Measurements from ENCODE around the gene ZNF33B.
A peak's percentile ranks its signal among the peaks of the same experiment; 100 is the strongest.

Gene ZNF33B

GRCh38 chr10:42645516-42645915 lies 7.1 kb upstream of the ZNF33B start:
- no peaks in the 10 kb centered on the region for H3K4me1 ChIP-seq (ENCODE audit: insufficient read depth, low read length)
- H3K9me3 ChIP-seq (ENCODE audit: insufficient read depth, low read depth, low read length) = peaks cover 7% of the 10 kb centered on the region; the same call in 1 of the 2 replicates
- H3K36me3 ChIP-seq (ENCODE audit: insufficient read depth, low read length) = no peaks in the 10 kb centered on the region
- H3K4me3 ChIP-seq (ENCODE audit: low read length) = no peak overlapping the region
- no peak overlapping the region for H3K27ac ChIP-seq (ENCODE audit: low read depth, low read length)
- H3K9ac ChIP-seq (ENCODE audit: low read depth, low read length) = no peak overlapping the region
- no peaks in the 10 kb centered on the region for H3K27me3 ChIP-seq (ENCODE audit: insufficient read depth, low read length)
- WGBS = 87% methylated on average over 12 of the region's 12 CpGs

GRCh38 chr10:42645103-42645502 lies 6.7 kb upstream of the ZNF33B start:
- Histone ChIP-seq H3K36me3 (ENCODE audit: insufficient read depth, low read length) (no peaks in the 10 kb centered on the region), H3K27me3 (ENCODE audit: insufficient read depth, low read length) (no peaks in the 10 kb centered on the region), H3K9me3 (ENCODE audit: insufficient read depth, low read depth, low read length) (peaks cover 3% of the 10 kb centered on the region; the same call in 1 of the 2 replicates), H3K9ac (ENCODE audit: low read depth, low read length) (no peak overlapping the region), H3K4me1 (ENCODE audit: insufficient read depth, low read length) (no peaks in the 10 kb centered on the region), H3K27ac (ENCODE audit: low read depth, low read length) (no peak overlapping the region), H3K4me3 (ENCODE audit: low read length) (no peak overlapping the region)
- WGBS = 89% methylated on average over 3 of the region's 4 CpGs

- Histone ChIP-seq H3K9ac (ENCODE audit: low read depth, low read length) (no peak overlapping the region), H3K27ac (ENCODE audit: low read depth, low read length) (no peak overlapping the region), H3K4me3 (ENCODE audit: low read length) (no peak overlapping the region), H3K9me3 (ENCODE audit: insufficient read depth, low read depth, low read length) (no peaks in the 10 kb centered on the region), H3K4me1 (ENCODE audit: insufficient read depth, low read length) (no peaks in the 10 kb centered on the region; the same call in 1 of the 2 replicates), H3K27me3 (ENCODE audit: insufficient read depth, low read length) (no peaks in the 10 kb centered on the region), H3K36me3 (ENCODE audit: insufficient read depth, low read length) (0 out of 2 replicates have a peak, but pooled peaks cover 5% of the 10 kb centered on the region)
- 84% methylated on average over 8 of the region's 8 CpGs for WGBS
Observed at GRCh38 chr10:42640610-42641229, 2.4 kb upstream of the ZNF33B start.

GRCh38 chr10:42638821-42639270 lies 476 bp upstream of the ZNF33B start:
- Histone ChIP-seq H3K27ac (ENCODE audit: low read depth, low read length) (peak overlapping the region; percentile 93), H3K9ac (ENCODE audit: low read depth, low read length) (peak overlapping the region; percentile 94), H3K36me3 (ENCODE audit: insufficient read depth, low read length) (peaks cover 16% of the 10 kb centered on the region; the same call in 1 of the 2 replicates), H3K27me3 (ENCODE audit: insufficient read depth, low read length) (no peaks in the 10 kb centered on the region), H3K4me1 (ENCODE audit: insufficient read depth, low read length) (no peaks in the 10 kb centered on the region; the same call in 1 of the 2 replicates), H3K9me3 (ENCODE audit: insufficient read depth, low read depth, low read length) (no peaks in the 10 kb centered on the region), H3K4me3 (ENCODE audit: low read length) (peak overlapping the region; percentile 73)
- 4% methylated on average over 2 of the region's 6 CpGs for WGBS

- Histone ChIP-seq H3K4me1 (ENCODE audit: insufficient read depth, low read length) (no peaks in the 10 kb centered on the region; the same call in 1 of the 2 replicates), H3K27me3 (ENCODE audit: insufficient read depth, low read length) (no peaks in the 10 kb centered on the region), H3K4me3 (ENCODE audit: low read length) (peak overlapping the region; percentile 73), H3K9ac (ENCODE audit: low read depth, low read length) (peak overlapping the region; percentile 94), H3K36me3 (ENCODE audit: insufficient read depth, low read length) (peaks cover 21% of the 10 kb centered on the region), H3K9me3 (ENCODE audit: insufficient read depth, low read depth, low read length) (no peaks in the 10 kb centered on the region), H3K27ac (ENCODE audit: low read depth, low read length) (peak overlapping the region; percentile 93; the same call in 1 of the 2 replicates)
- WGBS = 22% methylated on average over 10 of the region's 10 CpGs
Observed at GRCh38 chr10:42637648-42638054, 719 bp downstream of the ZNF33B start.

- Histone ChIP-seq H3K4me3 (ENCODE audit: low read length) (peak overlapping the region; percentile 73), H3K9ac (ENCODE audit: low read depth, low read length) (peak overlapping the region; percentile 94), H3K4me1 (ENCODE audit: insufficient read depth, low read length) (no peaks in the 10 kb centered on the region; the same call in 1 of the 2 replicates), H3K9me3 (ENCODE audit: insufficient read depth, low read depth, low read length) (no peaks in the 10 kb centered on the region), H3K36me3 (ENCODE audit: insufficient read depth, low read length) (peaks cover 26% of the 10 kb centered on the region), H3K27me3 (ENCODE audit: insufficient read depth, low read length) (no peaks in the 10 kb centered on the region), H3K27ac (ENCODE audit: low read depth, low read length) (no peak overlapping the region)
- 78% methylated on average over 3 of the region's 3 CpGs for WGBS
Observed at GRCh38 chr10:42637142-42637541, 1.2 kb downstream of the ZNF33B start.

- no peaks in the 10 kb centered on the region for H3K27me3 ChIP-seq (ENCODE audit: insufficient read depth, low read length)
- peaks cover 45% of the 10 kb centered on the region for H3K36me3 ChIP-seq (ENCODE audit: insufficient read depth, low read length)
- H3K9ac ChIP-seq (ENCODE audit: low read depth, low read length) = no peak overlapping the region
- H3K4me3 ChIP-seq (ENCODE audit: low read length) = no peak overlapping the region
- H3K9me3 ChIP-seq (ENCODE audit: insufficient read depth, low read depth, low read length) = no peaks in the 10 kb centered on the region
- H3K27ac ChIP-seq (ENCODE audit: low read depth, low read length) = no peak overlapping the region
- no peaks in the 10 kb centered on the region; the same call in 1 of the 2 replicates for H3K4me1 ChIP-seq (ENCODE audit: insufficient read depth, low read length)
- 94% methylated on average over 2 of the region's 4 CpGs for WGBS
Observed at GRCh38 chr10:42635098-42635497, 3.3 kb downstream of the ZNF33B start.

- H3K4me3 ChIP-seq (ENCODE audit: low read length) = no peak overlapping the region
- no peak overlapping the region for H3K27ac ChIP-seq (ENCODE audit: low read depth, low read length)
- no peaks in the 10 kb centered on the region for H3K27me3 ChIP-seq (ENCODE audit: insufficient read depth, low read length)
- 93% methylated on average over 3 of the region's 3 CpGs for WGBS
- no peaks in the 10 kb centered on the region; the same call in 1 of the 2 replicates for H3K4me1 ChIP-seq (ENCODE audit: insufficient read depth, low read length)
- H3K36me3 ChIP-seq (ENCODE audit: insufficient read depth, low read length) = peaks cover 70% of the 10 kb centered on the region
- no peak overlapping the region for H3K9ac ChIP-seq (ENCODE audit: low read depth, low read length)
- H3K9me3 ChIP-seq (ENCODE audit: insufficient read depth, low read depth, low read length) = no peaks in the 10 kb centered on the region
Observed at GRCh38 chr10:42632564-42632963, 5.8 kb downstream of the ZNF33B start.

- WGBS = 100% methylated on average over 1 of the region's 1 CpG
Observed at GRCh38 chr10:42630537-42631134, 7.7 kb downstream of the ZNF33B start.

GRCh38 chr10:42623929-42624328 lies 14.4 kb downstream of the ZNF33B start:
- H3K4me3 ChIP-seq (ENCODE audit: low read length) = no peak overlapping the region
- no peaks in the 10 kb centered on the region for H3K9me3 ChIP-seq (ENCODE audit: insufficient read depth, low read depth, low read length)
- H3K36me3 ChIP-seq (ENCODE audit: insufficient read depth, low read length) = peaks cover 76% of the 10 kb centered on the region
- WGBS = 93% methylated on average over 4 of the region's 4 CpGs
- no peak overlapping the region for H3K27ac ChIP-seq (ENCODE audit: low read depth, low read length)
- H3K9ac ChIP-seq (ENCODE audit: low read depth, low read length) = no peak overlapping the region
- no peaks in the 10 kb centered on the region for H3K4me1 ChIP-seq (ENCODE audit: insufficient read depth, low read length)
- no peaks in the 10 kb centered on the region for H3K27me3 ChIP-seq (ENCODE audit: insufficient read depth, low read length)

More at GRCh38 chr10:42630537-42631134, 7.7 kb downstream of the ZNF33B start:
- Histone ChIP-seq H3K9me3 (ENCODE audit: insufficient read depth, low read depth, low read length) (no peaks in the 10 kb centered on the region), H3K27ac (ENCODE audit: low read depth, low read length) (no peak overlapping the region), H3K27me3 (ENCODE audit: insufficient read depth, low read length) (no peaks in the 10 kb centered on the region), H3K36me3 (ENCODE audit: insufficient read depth, low read length) (peaks cover 77% of the 10 kb centered on the region), H3K9ac (ENCODE audit: low read depth, low read length) (no peak overlapping the region), H3K4me3 (ENCODE audit: low read length) (no peak overlapping the region), H3K4me1 (ENCODE audit: insufficient read depth, low read length) (no peaks in the 10 kb centered on the region)

GRCh38 chr10:42618424-42618823 lies 19.9 kb downstream of the ZNF33B start:
- Histone ChIP-seq H3K9ac (ENCODE audit: low read depth, low read length) (no peak overlapping the region), H3K27ac (ENCODE audit: low read depth, low read length) (no peak overlapping the region), H3K27me3 (ENCODE audit: insufficient read depth, low read length) (no peaks in the 10 kb centered on the region), H3K4me3 (ENCODE audit: low read length) (no peak overlapping the region), H3K4me1 (ENCODE audit: insufficient read depth, low read length) (no peaks in the 10 kb centered on the region), H3K36me3 (ENCODE audit: insufficient read depth, low read length) (peaks cover 65% of the 10 kb centered on the region), H3K9me3 (ENCODE audit: insufficient read depth, low read depth, low read length) (no peaks in the 10 kb centered on the region)
- WGBS = 94% methylated on average over 3 of the region's 4 CpGs
